GM21367 (cell line): ENCODE data around the gene EIF1AD.
"Not testable (repeated sequence)": the region's sequence is repeated elsewhere in the genome, so short reads cannot be mapped to it uniquely, and the experiment has no call there.

ENCODE experiments used
- ATAC-seq: cut with Tn5 transposase; IDR thresholded peaks from one replicate; pipeline ENCODE4 v1.9.1; 2021; ENCODE audit not compliant: unreplicated experiment

The EIF1AD gene

GRCh38 chr11:65973439-65974110 is 28.4 kb downstream of the EIF1AD start:
- ATAC-seq: no peak

GRCh38 chr11:65972116-65972515 is 29.8 kb downstream of the EIF1AD start:
- ATAC-seq: no peak

- ATAC-seq: no peak
These were observed 33.1 kb downstream of the EIF1AD start for GRCh38 chr11:65968600-65969482.

DNA sequence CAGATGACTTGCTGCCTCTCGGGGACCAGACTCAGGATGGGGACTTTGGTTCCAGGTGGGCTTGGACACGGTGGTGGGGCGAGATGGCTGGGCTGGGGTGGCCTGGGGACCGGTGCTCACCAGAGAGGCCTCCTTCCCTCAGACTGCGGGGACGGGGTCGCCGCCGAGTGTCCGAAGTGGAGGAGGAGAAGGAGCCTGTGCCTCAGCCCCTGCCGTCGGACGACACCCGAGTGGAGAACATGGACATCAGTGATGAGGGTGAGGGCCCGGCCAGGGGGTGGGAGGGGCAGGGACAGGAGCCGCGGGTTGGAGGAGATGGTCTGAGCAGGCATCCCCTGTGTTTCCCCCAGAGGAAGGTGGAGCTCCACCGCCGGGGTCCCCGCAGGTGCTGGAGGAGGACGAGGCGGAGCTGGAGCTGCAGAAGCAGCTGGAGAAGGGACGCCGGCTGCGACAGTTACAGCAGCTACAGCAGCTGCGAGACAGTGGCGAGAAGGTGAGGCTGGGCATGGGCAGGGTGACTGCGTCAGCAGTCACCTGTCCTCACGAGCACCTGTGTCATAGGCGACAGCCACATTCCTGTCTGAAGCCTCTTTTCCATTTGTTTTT is 34.5 kb downstream of the EIF1AD start:
- ATAC-seq: no peak

DNA sequence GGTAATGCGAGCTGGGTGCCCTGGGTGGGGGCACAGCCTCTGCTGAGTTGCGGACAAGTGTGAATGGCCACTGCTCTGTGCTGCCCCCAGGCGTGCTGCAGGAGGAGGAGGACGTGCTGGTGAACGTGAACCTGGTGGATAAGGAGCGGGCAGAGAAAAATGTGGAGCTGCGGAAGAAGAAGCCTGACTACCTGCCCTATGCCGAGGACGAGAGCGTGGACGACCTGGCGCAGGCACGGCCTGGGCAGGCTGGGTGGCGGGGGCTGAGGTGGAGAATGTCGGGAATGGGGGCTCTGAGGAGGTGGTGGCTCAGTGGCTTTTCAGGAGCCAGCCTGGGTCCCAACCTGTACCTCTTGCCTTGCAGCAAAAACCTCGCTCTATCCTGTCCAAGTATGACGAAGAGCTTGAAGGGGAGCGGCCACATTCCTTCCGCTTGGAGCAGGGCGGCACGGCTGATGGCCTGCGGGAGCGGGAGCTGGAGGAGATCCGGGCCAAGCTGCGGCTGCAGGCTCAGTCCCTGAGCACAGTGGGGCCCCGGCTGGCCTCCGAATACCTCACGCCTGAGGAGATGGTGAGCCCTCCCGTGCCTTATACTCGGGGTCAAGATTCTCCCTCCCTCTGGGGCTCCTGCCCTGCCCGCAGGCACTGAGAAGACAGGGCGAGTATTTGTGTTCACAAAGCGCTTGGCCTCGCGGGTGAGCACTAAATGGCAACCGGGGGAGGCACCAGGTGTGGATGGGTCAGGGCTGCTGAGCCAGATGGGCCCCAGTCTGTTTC is 35.8 kb downstream of the EIF1AD start:
- ATAC-seq: no peak

DNA sequence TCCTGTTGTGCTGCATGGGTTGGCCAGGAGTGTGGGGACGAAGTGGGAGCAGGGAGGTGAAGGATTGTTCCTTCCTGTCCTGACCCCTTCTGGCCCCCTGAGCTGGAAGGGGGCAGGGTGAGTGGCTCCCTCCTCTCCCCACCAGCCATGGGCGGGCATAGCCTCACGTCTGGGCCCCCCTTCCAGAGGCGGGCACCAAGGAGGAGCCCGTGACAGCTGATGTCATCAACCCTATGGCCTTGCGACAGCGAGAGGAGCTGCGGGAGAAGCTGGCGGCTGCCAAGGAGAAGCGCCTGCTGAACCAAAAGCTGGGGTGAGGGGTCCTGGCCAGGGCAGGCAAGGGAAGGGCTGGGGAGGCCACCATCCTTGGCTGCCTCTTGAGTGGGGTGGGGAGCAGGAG is 37.1 kb downstream of the EIF1AD start:
- no peak for ATAC-seq

GRCh38 chr11:65962141-65962564 is 39.8 kb downstream of the EIF1AD start:
- no peak for ATAC-seq

- peak; percentile 64 for ATAC-seq
These were observed 40.5 kb downstream of the EIF1AD start, which contains the start of gene SART1 for GRCh38 chr11:65961267-65962140. Gene SART1 (plus strand): TSS chr11:65961734. CDS start chr11:65961781, 47 bp downstream.

GRCh38 chr11:65960824-65961266 is 41.1 kb downstream of the EIF1AD start:
- ATAC-seq: no peak

DNA sequence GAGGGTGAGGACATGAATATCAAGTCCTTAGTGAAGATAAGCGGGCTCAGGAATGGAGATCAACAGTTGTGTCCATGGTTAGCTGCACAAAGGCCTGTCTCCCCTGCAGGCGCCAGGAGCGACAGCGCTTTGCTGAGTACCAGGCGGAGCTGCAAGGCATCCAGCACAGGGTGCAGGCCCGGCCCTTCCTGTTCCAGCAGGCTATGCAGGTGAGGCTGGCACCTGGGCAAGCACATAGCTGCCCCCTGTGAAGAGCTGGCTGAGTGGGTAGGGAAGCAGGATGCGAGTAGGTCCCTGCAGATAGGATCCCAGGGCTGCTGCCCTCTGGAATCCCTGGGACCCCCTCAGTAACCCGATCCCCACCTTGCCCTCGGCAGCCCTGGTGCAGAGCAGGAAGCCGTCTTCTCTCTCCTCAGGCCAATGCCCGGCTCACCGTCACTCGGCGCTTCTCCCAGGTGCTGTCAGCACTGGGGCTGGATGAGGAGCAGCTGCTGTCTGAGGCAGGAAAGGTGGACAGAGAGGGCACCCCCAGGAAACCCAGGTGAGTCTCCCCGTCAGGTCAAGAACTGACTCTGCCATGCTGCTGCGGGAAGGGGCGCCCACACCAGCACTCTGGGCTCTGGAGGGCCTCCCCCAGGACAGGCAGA is 43.1 kb downstream of the EIF1AD start:
- no peak for ATAC-seq

DNA sequence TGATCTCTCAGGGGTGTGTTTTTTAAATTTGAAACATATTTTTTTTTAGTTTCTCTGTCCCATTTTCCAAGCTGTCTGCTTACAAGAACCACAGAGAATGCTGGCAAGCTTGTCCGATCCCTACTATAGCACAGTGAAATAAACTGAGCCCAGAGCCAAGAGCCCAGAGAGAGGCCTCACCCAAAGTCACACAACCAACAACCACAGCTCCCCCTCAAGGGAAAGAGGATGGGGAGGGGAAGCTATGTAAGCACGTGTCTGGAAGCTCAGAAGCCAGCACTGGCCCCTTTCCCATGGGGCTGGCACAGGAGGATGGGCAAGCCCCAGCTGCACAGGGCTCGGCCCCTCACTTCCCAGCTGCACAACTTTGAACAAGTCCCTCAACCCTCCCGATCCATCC is 43.7 kb downstream of the EIF1AD start:
- ATAC-seq: no peak

DNA sequence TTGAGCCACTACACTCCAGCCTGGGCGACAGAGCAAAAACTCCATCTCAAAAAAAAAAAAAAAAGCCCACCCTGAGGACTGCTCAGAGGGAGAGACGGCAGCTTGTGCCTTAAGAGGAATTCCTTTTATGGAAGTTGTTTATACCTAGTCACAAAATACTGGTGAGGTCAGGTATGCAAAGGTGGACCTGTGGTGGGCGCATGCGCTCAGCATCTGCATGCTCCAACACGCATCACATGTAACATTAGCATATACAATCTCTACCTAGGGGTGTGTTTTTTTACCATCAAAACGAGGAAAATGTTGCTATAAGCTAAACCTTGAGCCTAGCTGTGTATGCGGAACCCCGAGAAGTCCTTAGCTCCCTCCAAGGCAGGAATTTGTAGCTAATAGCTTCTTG is 47.2 kb downstream of the EIF1AD start:
- no peak for ATAC-seq

DNA sequence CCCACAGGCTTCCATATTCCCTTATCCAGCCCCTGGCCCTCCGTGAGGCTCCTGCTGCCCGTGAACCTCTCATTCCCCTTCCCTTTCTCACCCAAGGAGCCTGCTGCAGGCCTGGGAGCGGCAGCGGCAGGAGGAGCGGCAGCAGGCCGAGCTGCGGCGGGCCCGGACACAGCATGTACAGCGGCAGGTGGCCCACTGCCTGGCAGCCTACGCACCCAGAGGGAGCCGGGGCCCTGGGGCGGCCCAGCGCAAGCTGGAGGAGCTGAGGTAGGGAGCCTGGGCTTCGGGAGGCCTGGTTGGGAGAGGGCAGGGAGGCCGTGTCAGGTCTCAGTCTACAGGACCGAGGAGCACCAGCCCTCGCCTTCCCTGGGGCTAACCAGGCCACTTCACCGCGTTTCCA is 48.5 kb downstream of the EIF1AD start:
- ATAC-seq: no peak

- ATAC-seq: no peak
These were observed 49.9 kb downstream of the EIF1AD start for GRCh38 chr11:65952052-65952521.

DNA sequence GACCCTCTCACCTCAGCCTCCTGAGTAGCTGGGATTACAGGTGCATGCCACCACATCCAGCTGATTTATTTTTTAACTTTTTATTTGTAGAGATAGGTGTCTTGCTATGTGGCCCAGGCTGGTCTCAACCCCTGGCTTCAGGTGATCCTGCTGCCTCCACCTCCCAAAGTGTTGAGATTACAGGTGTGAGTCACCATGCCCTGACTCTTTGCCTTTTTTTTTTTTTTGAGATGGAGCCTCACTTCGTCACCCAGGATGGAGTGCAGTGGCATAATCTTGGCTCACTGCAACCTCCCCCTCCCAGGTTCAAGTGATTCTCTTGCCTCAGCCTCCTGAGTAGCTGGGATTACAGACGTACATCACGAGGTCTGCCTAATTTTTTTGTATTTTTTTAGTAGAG is 50.3 kb downstream of the EIF1AD start:
- not testable (repeated sequence) for ATAC-seq

DNA sequence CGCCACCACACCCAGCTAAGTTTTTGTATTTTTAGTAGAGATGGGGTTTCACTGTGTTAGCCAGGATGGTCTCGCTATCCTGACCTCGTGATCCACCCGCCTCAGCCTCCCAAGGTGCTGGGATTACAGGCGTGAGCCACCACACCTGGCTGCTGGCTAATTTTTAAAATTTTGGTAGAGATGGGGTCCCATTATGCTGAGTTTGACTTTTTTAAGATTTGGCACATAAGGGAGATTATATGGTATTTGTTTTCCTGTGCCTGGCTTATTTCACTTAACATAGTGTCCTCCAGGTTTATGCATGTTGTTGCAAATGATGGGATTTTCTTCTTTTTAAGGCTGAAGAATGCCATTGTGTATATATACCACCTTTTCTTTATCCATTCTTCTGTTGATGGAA is 51.2 kb downstream of the EIF1AD start:
- not testable (repeated sequence) for ATAC-seq

DNA sequence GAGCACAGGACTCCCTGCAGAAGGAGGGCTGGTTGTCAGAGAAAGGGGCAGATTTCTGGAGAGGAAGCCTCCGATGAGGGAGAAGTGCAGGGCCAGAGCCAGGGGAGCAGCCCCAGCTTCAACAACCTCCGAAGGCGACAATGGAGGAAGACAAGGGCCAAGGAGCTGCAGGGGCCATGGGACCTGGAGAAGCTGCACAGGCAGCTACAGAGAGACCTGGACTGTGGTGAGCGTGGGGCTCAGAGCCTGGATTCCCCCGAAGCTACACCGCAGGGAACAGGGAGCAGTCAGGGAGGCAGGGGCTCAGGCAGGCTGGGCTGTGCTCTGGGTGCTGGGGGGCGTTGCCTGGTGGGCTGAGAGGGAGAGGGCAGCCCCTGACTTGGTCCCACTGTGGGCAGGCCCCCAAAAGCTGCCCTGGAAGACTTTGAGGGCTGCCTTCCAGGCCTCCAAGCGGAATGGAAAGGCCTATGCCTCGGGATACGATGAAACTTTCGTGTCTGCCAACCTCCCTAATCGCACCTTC is 54.3 kb downstream of the EIF1AD start:
- ATAC-seq: no peak

DNA sequence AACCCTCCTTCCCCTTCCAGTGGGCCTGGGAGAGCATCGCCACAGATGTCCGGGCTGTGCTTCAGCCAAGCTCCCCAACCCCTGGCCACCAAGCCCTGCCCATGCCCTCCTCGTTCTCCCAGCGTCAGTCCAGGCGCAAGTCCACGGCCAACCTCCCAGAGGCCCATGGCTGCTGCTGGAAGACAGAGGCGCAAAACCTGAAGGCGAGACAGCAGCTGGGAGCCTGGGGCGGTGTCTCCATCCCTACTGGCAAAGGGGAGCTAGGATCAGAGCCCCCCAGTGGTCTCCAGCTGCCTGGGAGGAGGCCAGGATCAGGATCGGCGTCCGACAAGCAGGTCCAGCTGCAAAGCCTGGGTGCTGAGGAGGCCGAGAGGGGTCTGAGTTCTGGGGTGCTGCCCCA is 54.8 kb downstream of the EIF1AD start:
- no peak for ATAC-seq

GRCh38 chr11:65946655-65947054 is 55.3 kb downstream of the EIF1AD start:
- no peak for ATAC-seq
